K562 (cell line): ENCODE measurements around the gene SLC6A20. TPM values are rescaled to one million over a fixed set of nuclear protein-coding genes. Genes with fewer than 3 reads are reported as not detected.

Experiments
- ATAC-seq: fragments of 200-7000 bp; cut with Tn5 transposase; 3 replicates; pipeline ENCODE4 v1.9.1; 2020; ENCODE audit warnings: moderate library complexity
- BruUV-seq: library from RNA; stranded (reverse); fragments of 400-500 nt; replicated peaks from 2 replicates; lab custom pipeline; 2021; lab: Mats Ljungman, UMichigan
- CTCF ChIA-PET: fragments of 300-600 bp; formaldehyde crosslinking; extraction: SDS; loops from one replicate; lab custom pipeline; 2021; ENCODE audit warnings: low intra/inter-chr PET ratio; lab: Yijun Ruan, JAX
- POLR2A ChIA-PET: fragments of 300-600, 350-650 bp; sonication (Branson Sonifier 250); formaldehyde crosslinking; extraction: SDS; loops from one replicate; lab custom pipeline; 2021; ENCODE audit warnings: antibody characterized with exemption, inconsistent platforms; lab: Yijun Ruan, JAX
- DNase-seq, 4 experiments: peaks; one replicate each; pipeline versions ENCODE4 v3.0.0 to v3.0.0-alpha.2; 2011 to 2018; ENCODE audit warnings: low spot score in 3 of 4, mixed read lengths in 3 of 4; ENCODE audit errors: extremely low read depth in 1 of 4
- FAIRE-seq: peaks from 2 replicates; lab custom pipeline; 2011; peaks lifted over from hg19 to GRCh38; lab: Jason Lieb, UNC
- H2AFZ ChIP-seq: 2 replicates; pipeline ENCODE4 v1.6.0; 2011; ENCODE audit warnings: low read depth, low read length, control low read depth, inconsistent platforms
- H3K27ac ChIP-seq: fragments of 200-600 bp; 3 replicates; pipeline ENCODE4 v1.8.0; 2011; ENCODE audit warnings: low read depth, mild to moderate bottlenecking, control low read depth, inconsistent platforms, low read length, moderate library complexity, mixed read lengths; ENCODE audit errors: extremely low read depth
- H3K27me3 ChIP-seq, 2 experiments: fragments of 300-600 bp in 1 of 2; 2 replicates in 1 of 2; 3 replicates in 1 of 2; pipeline versions ENCODE4 v1.6.0 to v1.8.0; 2011; ENCODE audit warnings: inconsistent platforms in 2 of 2, low read length in 2 of 2, mild to moderate bottlenecking in 1 of 2, mixed read lengths in 1 of 2, moderate library complexity in 1 of 2; ENCODE audit not compliant: control insufficient read depth in 2 of 2, insufficient read depth in 2 of 2
- H3K36me3 ChIP-seq: fragments of 300-600 bp; 3 replicates; pipeline ENCODE4 v1.8.0; 2011; ENCODE audit warnings: mild to moderate bottlenecking, low read length, inconsistent platforms; ENCODE audit not compliant: control insufficient read depth, insufficient read depth
- H3K4me1 ChIP-seq, 2 experiments: fragments of 200-600 bp in 1 of 2; replicated peaks in 1 of 2; 2 replicates in 1 of 2; 3 replicates in 1 of 2; pipeline versions ENCODE4 v1.5.1 to v1.8.0; 2011; ENCODE audit warnings: inconsistent platforms in 2 of 2, low read length in 2 of 2, mild to moderate bottlenecking in 1 of 2, mixed read lengths in 1 of 2, moderate library complexity in 1 of 2; ENCODE audit not compliant: control insufficient read depth in 2 of 2, insufficient read depth in 2 of 2
- H3K4me2 ChIP-seq: 2 replicates; pipeline ENCODE4 v1.6.1; 2011; ENCODE audit warnings: low read length, control low read depth, inconsistent platforms, mixed read lengths; ENCODE audit not compliant: insufficient read depth
- H3K4me3 ChIP-seq: fragments of 200-600 bp; sonication (generic), shearing (Covaris generic); 2 replicates; pipeline ENCODE4 v1.5.1; 2016; ENCODE audit warnings: control low read depth, inconsistent platforms
- H3K79me2 ChIP-seq: fragments of 200-600 bp; 3 replicates; pipeline ENCODE4 v1.8.0; 2011; ENCODE audit warnings: low read length, inconsistent platforms; ENCODE audit not compliant: control insufficient read depth, insufficient read depth
- H3K9ac ChIP-seq, 2 experiments: 2 replicates each; pipeline versions ENCODE4 v1.6.0 to v1.6.1; 2011; ENCODE audit warnings: low read depth in 2 of 2, low read length in 2 of 2, control low read depth in 1 of 2, inconsistent platforms in 1 of 2, mild to moderate bottlenecking in 1 of 2, mixed read lengths in 1 of 2; ENCODE audit not compliant: insufficient read depth in 1 of 2
- H3K9me1 ChIP-seq: one replicate; pipeline ENCODE4 v1.6.0; 2011; ENCODE audit warnings: inconsistent platforms, mild to moderate bottlenecking, low read length, moderate library complexity; ENCODE audit not compliant: control insufficient read depth, insufficient read depth
- H3K9me3 ChIP-seq: replicated peaks from 2 replicates; pipeline ENCODE4 v1.5.1; 2011; ENCODE audit warnings: low read depth, low read length, inconsistent platforms; ENCODE audit not compliant: control insufficient read depth, insufficient read depth
- H4K20me1 ChIP-seq: replicated peaks from 2 replicates; pipeline ENCODE4 v1.6.1; 2011; ENCODE audit warnings: low read length, inconsistent platforms, mixed read lengths; ENCODE audit not compliant: control insufficient read depth, insufficient read depth
- CBX1 ChIP-seq: sonication (generic); IDR thresholded peaks from 2 replicates; pipeline ENCODE4 v1.6.1; 2016; ENCODE audit warnings: antibody characterized with exemption, low read depth, mild to moderate bottlenecking
- CXXC5 ChIP-seq: fragments of 250-450 bp; sonication (Bioruptor Pico); IDR thresholded peaks from 2 replicates; pipeline ENCODE4 v1.8.0; 2022; ENCODE audit warnings: inconsistent platforms, mild to moderate bottlenecking, moderate library complexity
- DDX20 ChIP-seq: fragments of 450-650 bp; IDR thresholded peaks from 2 replicates; pipeline ENCODE4 v1.6.1; 2016; ENCODE audit warnings: missing genetic modification characterization, low read depth, mild to moderate bottlenecking, missing compliant biosample characterization, moderate library complexity
- FOXJ2 ChIP-seq: fragments of 200-800 bp; sonication (Bioruptor generic); IDR thresholded peaks from 2 replicates; pipeline ENCODE4 v1.6.1; 2016; ENCODE audit warnings: missing genetic modification characterization, missing compliant biosample characterization
- LCOR ChIP-seq: sonication (generic); formaldehyde crosslinking; IDR thresholded peaks from 2 replicates; pipeline ENCODE4 v1.8.0; 2022; ENCODE audit warnings: mild to moderate bottlenecking, missing genetic modification reagents
- SMAD4 ChIP-seq: fragments of 250-450 bp; sonication (Bioruptor Pico); conservative IDR thresholded peaks from 2 replicates; pipeline ENCODE4 v1.8.0; 2021; ENCODE audit warnings: inconsistent platforms, mild to moderate bottlenecking, moderate library complexity
- TAF9B ChIP-seq: fragments of 450-650 bp; IDR thresholded peaks from 2 replicates; pipeline ENCODE4 v1.6.1; 2018; ENCODE audit warnings: mild to moderate bottlenecking; ENCODE audit not compliant: partially characterized antibody
- ZNF699 ChIP-seq: fragments of 250-450 bp; sonication (Bioruptor Pico); IDR thresholded peaks from 2 replicates; pipeline ENCODE4 v1.8.0; 2021; ENCODE audit warnings: mild to moderate bottlenecking, moderate library complexity; ENCODE audit not compliant: insufficient replicate concordance
- ZZZ3 ChIP-seq: fragments of 450-650 bp; IDR thresholded peaks from 2 replicates; pipeline ENCODE4 v1.6.1; 2016; ENCODE audit warnings: antibody characterized with exemption, mild to moderate bottlenecking, moderate library complexity
- WGBS: fragments of 100-300 bp; shearing (Covaris generic); methylation state at CpG from one replicate; pipeline ENCODE4 v1.1.6; 2016; ENCODE audit warnings: low coverage, mixed read lengths; ENCODE audit not compliant: insufficient coverage; ENCODE audit errors: missing lambda C conversion rate; 5-methylcytosine and 5-hydroxymethylcytosine counted together
- in situ Hi-C: fragments of 300-500 bp; cut with MboI; formaldehyde crosslinking; loops from 4 replicates; pipeline ENCODE4 v1.15.0; 2018; ENCODE audit warnings: inconsistent platforms, mixed read lengths
- intact Hi-C: fragments of 100-400 bp; cut with micrococcal nuclease; formaldehyde crosslinking; loops from 2 replicates; pipeline ENCODE4 v1.14.2; 2022
- polyA plus RNA-seq, 8 experiments: library from polyadenylated mRNA; depleted of rRNA in 4 of 8; stranded (reverse) in 5 of 8; unstranded in 3 of 8; fragments of >200 nt; fragmentation: Nextera tagmentation in 2 of 8; fragmentation: Illumina TruSeq in 1 of 8; extraction: Ambion mirVana in 2 of 8; extraction: Trizol in 1 of 8; gene quantifications; 2 replicates each; pipeline versions ENCODE4 v1.2.1 to v1.2.3, GENCODE V29; 2011 to 2014; ENCODE audit warnings: inconsistent platforms in 1 of 8, missing spikeins in 1 of 8
- total RNA-seq, 7 experiments: library from RNA; depleted of rRNA in 6 of 7; stranded (reverse); fragments of >200 nt in 6 of 7; fragmentation: Illumina TruSeq in 2 of 7; extraction: Trizol in 2 of 7; gene quantifications; 2 replicates each; pipeline versions ENCODE4 v1.2.1 to v1.2.3, GENCODE V29; 2011 to 2021; ENCODE audit warnings: low replicate concordance in 1 of 7
- TF ChIP-seq, protein P1 (sequence below): fragments of 450-650 bp; formaldehyde crosslinking; conservative IDR thresholded peaks from 2 replicates; pipeline ENCODE4 v1.4.0; 2022; ENCODE audit warnings: mild to moderate bottlenecking, missing genetic modification characterization
- TF ChIP-seq, protein P2 (sequence below): sonication (generic); formaldehyde crosslinking; IDR thresholded peaks from 2 replicates; pipeline ENCODE4 v1.8.1; 2023; ENCODE audit warnings: missing genetic modification reagents, mild to moderate bottlenecking, borderline replicate concordance
- TF ChIP-seq, protein P3 (sequence below): fragments of 250-450 bp; sonication (Bioruptor Pico); IDR thresholded peaks from 2 replicates; pipeline ENCODE4 v1.6.1; 2021; ENCODE audit warnings: mild to moderate bottlenecking

Gene SLC6A20
- total and polyA plus RNA-seq, 9 of the 15 experiments (the other 6 are each of a cell fraction or from before 2014, with no cell fraction given) = not detected

DNA sequence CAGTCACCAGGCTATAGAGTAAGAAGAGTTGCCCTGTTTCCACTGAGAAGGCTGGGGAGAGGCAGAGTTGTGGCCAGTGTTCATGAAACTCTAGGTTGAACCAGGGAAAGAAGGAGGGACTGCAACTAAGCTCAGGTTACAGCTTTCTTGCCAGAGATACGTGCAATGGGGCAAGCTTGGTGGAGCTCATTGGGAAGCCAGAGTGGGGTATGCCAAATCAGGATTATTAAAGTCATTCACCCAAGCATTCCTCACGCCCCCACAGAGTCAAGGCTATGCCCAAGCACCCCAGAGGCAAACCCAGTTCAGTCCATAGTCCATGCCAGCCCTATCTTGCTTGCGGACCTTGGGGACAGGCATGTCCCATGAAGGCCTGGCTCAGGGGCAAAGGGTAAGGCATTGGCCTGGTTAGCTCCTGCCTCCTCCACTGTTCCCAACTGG is 17.6 kb downstream of the SLC6A20 start:
- TF ChIP-seq ZZZ3 (no peak), CXXC5 (CRISPR knock-in tag) (no peak), TAF9B (no peak), SMAD4 (CRISPR knock-in tag) (no peak), FOXJ2 (no peak), LCOR (CRISPR knock-in tag) (no peak), ZNF699 (CRISPR knock-in tag) (no peak), CBX1 (no peak), DDX20 (tag) (no peak)
- TF ChIP-seq, protein P1, sequence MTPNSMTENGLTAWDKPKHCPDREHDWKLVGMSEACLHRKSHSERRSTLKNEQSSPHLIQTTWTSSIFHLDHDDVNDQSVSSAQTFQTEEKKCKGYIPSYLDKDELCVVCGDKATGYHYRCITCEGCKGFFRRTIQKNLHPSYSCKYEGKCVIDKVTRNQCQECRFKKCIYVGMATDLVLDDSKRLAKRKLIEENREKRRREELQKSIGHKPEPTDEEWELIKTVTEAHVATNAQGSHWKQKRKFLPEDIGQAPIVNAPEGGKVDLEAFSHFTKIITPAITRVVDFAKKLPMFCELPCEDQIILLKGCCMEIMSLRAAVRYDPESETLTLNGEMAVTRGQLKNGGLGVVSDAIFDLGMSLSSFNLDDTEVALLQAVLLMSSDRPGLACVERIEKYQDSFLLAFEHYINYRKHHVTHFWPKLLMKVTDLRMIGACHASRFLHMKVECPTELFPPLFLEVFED = no peak
- TF ChIP-seq, protein P2, sequence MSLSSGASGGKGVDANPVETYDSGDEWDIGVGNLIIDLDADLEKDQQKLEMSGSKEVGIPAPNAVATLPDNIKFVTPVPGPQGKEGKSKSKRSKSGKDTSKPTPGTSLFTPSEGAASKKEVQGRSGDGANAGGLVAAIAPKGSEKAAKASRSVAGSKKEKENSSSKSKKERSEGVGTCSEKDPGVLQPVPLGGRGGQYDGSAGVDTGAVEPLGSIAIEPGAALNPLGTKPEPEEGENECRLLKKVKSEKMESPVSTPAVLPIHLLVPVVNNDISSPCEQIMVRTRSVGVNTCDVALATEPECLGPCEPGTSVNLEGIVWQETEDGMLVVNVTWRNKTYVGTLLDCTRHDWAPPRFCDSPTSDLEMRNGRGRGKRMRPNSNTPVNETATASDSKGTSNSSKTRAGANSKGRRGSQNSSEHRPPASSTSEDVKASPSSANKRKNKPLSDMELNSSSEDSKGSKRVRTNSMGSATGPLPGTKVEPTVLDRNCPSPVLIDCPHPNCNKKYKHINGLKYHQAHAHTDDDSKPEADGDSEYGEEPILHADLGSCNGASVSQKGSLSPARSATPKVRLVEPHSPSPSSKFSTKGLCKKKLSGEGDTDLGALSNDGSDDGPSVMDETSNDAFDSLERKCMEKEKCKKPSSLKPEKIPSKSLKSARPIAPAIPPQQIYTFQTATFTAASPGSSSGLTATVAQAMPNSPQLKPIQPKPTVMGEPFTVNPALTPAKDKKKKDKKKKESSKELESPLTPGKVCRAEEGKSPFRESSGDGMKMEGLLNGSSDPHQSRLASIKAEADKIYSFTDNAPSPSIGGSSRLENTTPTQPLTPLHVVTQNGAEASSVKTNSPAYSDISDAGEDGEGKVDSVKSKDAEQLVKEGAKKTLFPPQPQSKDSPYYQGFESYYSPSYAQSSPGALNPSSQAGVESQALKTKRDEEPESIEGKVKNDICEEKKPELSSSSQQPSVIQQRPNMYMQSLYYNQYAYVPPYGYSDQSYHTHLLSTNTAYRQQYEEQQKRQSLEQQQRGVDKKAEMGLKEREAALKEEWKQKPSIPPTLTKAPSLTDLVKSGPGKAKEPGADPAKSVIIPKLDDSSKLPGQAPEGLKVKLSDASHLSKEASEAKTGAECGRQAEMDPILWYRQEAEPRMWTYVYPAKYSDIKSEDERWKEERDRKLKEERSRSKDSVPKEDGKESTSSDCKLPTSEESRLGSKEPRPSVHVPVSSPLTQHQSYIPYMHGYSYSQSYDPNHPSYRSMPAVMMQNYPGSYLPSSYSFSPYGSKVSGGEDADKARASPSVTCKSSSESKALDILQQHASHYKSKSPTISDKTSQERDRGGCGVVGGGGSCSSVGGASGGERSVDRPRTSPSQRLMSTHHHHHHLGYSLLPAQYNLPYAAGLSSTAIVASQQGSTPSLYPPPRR (CRISPR knock-in tag) = no peak
- TF ChIP-seq, protein P3, sequence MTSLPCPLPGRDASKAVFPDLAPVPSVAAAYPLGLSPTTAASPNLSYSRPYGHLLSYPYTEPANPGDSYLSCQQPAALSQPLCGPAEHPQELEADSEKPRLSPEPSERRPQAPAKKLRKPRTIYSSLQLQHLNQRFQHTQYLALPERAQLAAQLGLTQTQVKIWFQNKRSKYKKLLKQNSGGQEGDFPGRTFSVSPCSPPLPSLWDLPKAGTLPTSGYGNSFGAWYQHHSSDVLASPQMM (CRISPR knock-in tag) = no peak
- H3K4me2 ChIP-seq = no peak overlapping the region
- ChIA-PET CTCF (no interaction called here), POLR2A (no interaction called here)
- no peaks in the 10 kb centered on the region for H3K9me1 ChIP-seq
- H3K27me3 ChIP-seq = peaks cover 40 to 86% of the 10 kb centered on the region in 2 experiments
- in situ Hi-C loops = no loop called here
- H3K36me3 ChIP-seq = no peaks in the 10 kb centered on the region
- H4K20me1 ChIP-seq = no peaks in the 10 kb centered on the region; the same call in none of the 2 replicates
- no peak for DNase-seq
- BruUV-seq = no TSS peak
- intact Hi-C loops = no loop called here
- no peak for ATAC-seq
- no peak overlapping the region for H3K4me3 ChIP-seq
- no peak overlapping the region for H3K9ac ChIP-seq
- no peaks in the 10 kb centered on the region for H3K9me3 ChIP-seq
- no peak overlapping the region for H2AFZ ChIP-seq
- 3% methylated on average over 3 of the region's 3 CpGs for WGBS
- no peak for FAIRE-seq
- no peak overlapping the region for H3K27ac ChIP-seq
- H3K79me2 ChIP-seq = no peaks in the 10 kb centered on the region
- H3K4me1 ChIP-seq = peaks cover 0 to 9% of the 10 kb centered on the region in 2 experiments; a peak in 1 of 5 replicates
